Activated T-cell treated with anti-CD3 and anti-CD28 coated beads for 4 hours (primary cell): Measurements from ENCODE around the gene GPSM1.
A peak's percentile ranks its signal among the peaks of the same experiment; 100 is the strongest.

ENCODE experiments used
- DNase-seq: peaks from one replicate; pipeline ENCODE4 v3.0.0-alpha.2; 2020

The GPSM1 gene

GRCh38 chr9:136379891-136380290 lies 52.6 kb downstream of the GPSM1 start:
- no peak for DNase-seq

GRCh38 chr9:136380381-136380780 lies 53.0 kb downstream of the GPSM1 start:
- DNase-seq: no peak

GRCh38 chr9:136381311-136381710 lies 54.0 kb downstream of the GPSM1 start:
- DNase-seq: no peak

GRCh38 chr9:136381966-136382513 lies 54.7 kb downstream of the GPSM1 start:
- no peak for DNase-seq

GRCh38 chr9:136383436-136383835 lies 56.1 kb downstream of the GPSM1 start:
- DNase-seq: no peak

- DNase-seq: no peak
These were observed 57.7 kb downstream of the GPSM1 start for GRCh38 chr9:136385015-136385414.

DNA sequence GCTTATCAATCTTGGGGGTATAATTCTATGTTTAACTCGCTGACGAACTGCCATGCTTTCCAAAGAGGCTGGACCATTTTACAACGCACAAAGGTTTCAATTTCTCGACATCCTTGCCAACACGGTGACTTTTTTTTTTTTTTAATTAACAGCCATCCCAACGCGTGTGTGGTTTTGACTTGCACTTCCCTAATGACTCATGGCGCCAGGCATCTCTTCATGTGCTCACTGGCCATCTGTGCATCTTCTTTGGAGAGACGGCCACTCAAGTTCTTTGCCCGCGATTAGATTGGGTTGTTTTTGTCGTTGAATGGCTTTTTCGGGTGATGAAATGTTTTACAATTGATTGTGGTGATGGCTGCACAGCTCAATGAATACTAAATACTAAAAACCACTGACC lies 58.7 kb downstream of the GPSM1 start:
- DNase-seq: no peak

GRCh38 chr9:136387217-136387616 lies 59.9 kb downstream of the GPSM1 start:
- DNase-seq: no peak

- DNase-seq: no peak
These were observed 62.1 kb downstream of the GPSM1 start for GRCh38 chr9:136389396-136389795.

GRCh38 chr9:136391737-136392537 lies 64.6 kb downstream of the GPSM1 start:
- DNase-seq: no peak

DNA sequence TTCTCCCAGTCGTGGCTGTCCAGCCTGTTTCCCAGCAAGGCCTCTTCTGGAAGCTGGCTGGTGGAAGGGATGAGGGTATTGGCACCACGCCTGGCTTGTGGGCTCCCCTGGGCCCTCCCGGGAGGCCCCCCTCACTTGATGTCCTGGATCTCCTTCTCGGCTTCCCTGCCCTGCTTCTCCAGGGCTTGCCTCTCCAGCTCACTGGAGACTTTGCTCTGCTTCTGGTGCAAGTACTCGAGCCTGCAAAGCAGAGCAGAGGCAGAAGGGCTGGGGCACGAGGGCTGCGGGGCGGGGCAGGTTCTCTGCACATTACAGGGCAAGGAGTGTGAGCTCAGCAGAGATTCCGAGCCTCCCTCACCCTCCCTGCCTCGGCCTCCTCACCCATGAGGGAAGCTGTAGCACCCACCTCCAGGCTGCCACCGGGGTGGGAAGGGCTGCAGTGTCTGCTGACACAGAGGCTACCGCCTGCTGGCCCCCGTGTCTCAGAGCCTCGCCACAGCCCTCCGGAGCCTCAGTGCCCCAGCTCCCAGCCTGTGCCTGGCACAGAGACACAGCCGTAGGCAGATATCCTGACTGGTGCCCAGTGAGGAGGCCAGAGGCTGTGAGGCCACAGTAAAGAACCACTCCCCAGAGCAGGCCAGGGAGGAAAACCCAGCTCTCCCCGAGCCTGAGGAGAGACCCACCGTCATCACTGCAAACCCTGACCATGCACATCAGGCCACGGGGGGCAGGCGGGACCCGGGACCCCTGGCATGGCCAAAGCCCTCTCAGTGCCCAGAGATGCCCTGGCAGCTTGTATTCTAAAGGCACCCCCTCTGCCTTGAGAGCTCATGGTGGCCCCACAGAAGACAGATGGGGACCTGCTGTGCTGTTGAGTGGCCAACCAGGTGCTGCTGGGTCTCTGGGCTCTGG lies 65.5 kb downstream of the GPSM1 start:
- no peak for DNase-seq

- DNase-seq: no peak
These were observed 66.2 kb downstream of the GPSM1 start for GRCh38 chr9:136393531-136393930.

- DNase-seq: no peak
These were observed 67.1 kb downstream of the GPSM1 start for GRCh38 chr9:136394312-136395019.

DNA sequence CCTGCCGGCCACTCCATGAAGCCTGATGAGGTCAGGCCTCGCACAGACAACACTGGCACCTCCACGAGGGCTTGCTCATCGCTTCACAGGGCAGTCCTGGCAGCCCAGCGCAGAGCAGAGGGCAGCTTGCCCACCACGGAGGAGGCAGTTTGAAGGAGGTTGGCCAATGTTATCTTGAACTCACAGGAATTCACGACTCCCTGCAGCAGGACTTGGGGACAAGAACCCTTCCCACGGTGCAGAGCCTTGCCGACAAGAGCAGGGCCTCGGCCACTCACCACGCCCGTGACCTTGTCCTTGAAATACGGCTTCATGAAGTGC lies 67.6 kb downstream of the GPSM1 start:
- no peak for DNase-seq

DNA sequence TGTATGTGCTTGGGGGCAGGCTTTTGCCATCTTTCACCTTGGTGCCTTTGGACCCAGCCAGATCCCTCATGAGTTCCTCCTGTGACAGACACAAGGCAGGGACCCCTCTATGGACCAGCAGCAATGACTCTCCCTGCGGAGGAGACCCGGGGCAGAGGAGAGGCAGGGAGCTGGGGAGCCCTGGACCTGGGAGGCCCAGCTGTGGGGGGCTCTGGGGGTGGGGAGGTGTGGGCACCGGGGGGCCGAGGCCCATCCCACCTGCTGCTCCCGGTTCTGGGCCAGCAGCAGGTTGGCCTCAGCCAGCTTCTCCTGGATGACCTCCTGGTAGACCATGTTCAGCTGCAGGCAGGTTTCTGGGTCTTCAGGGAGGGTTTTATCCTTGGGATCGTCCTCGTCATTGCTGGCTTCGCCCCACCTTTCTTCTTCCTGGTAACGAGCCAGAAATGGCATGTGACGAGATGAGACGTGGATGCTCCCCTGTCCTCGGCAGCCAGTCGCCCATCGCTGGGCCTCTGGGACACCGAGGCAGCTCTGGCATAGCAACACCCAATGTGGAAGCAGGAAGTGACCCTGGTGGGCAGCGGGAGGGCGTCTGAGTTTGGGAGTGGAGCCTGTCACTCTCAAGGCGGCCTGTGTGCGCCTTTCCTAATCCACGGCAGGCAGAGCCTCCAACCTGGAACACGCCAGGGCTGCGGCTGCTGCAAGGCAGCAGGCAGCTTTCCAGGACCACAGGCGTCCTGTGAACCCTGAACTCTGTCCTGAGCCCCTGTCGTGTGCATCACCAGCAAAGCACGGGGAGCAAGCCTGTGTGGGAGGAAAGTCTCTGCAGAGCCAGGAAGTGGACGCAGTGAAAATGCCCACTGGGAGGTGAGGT lies 68.2 kb downstream of the GPSM1 start:
- no peak for DNase-seq

- DNase-seq: no peak
These were observed 68.8 kb downstream of the GPSM1 start for GRCh38 chr9:136396219-136396515.

GRCh38 chr9:136397643-136398042 lies 70.3 kb downstream of the GPSM1 start:
- DNase-seq: no peak

DNA sequence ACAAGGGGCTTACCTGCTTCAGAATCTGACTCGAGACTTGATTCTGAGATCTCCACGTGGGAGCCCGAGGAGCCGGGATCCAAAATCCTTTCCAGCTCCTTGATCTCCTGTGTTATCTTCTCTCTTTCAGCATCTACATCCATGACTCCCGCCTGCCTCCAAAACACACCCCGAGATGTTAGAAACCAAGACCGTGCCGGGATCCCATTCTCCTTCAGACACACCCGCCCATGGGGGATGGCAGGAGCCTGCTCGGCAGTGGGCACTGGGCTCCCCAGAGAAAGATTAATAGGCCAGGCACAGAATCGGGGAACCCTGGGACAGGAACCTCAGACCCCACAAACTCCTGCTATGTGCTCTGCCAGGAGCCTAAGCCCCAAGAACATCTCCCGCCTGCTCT lies 70.9 kb downstream of the GPSM1 start:
- DNase-seq: no peak

DNA sequence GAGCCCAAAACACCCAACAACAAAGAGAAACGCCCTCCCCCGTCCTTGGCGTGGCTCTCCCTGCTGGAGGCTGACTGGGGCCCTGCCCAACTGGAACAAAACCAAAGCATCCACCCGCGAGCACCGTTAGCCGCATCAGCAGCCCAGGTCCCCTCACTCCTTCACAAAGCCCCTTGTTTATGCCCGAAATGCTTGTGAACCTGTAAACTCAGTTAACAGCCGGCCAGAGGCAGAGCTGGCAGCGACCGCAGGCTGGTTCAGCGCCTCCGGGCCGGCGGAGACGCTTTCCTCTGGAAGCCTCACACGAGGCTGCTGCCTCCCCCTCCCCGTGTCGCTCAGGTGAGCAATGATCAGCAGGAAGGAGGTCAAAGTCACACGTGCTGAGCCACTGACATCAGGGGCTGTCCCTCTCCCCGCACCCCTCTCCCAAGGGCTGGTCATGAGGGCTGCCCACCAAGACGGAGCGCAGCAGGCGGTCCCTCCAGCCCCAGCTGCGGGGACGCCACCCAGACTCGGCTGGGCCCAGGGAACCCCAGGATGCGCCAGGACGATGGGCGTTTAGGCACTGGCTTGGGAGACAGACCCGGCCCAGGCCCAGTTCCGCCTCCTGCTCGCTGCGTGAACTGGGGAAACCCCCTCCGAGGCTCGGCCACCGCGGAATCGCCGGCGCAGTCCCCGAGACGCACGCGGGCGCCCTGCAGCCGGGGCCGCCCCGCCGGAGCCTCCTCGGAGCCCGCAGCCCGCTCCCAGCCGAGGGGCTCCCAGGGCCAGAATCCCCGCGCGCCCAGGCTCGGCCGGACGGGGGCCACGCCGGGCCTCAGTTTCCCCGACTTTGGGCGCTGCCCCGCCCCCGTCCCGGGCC lies 72.1 kb downstream of the GPSM1 start:
- DNase-seq: peak; percentile 26

DNA sequence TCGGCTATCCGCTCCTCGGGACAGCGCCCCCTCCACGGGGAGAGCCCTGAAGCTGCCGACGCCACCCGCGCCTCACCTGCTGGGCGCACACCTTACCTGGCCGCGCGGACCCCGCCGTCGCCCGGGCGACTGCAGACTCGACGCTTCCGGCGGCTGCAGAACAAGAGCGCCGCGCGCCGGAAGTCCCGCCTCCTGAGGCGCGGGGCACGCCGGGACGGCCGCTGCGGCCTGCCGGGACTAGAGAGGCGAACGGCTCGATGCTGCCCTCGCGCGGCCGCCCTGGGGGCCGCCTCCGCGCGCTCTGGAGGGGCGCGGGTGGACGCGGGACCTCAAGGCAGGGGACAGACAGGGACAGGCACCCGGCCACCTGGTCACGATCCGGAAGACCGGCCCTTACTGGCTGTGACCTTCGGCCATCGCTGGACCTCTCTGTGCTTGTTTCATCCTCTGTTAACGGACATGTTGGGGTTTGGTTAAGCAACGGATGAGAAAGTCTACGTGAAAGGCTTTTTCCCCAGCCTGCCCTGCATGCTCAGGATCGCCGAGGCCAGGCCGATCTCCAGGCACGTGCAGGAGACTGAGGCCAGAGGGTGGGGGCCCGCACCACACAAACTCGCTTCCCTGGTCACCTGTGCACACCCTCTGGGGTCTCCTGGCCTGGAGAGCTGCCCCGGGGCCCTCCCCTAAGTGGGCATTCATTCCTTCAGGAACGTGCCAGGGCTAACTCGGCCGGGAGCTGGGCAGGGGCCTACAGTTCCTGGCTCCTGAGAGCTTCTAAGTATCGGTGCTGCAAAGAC lies 72.9 kb downstream of the GPSM1 start, which contains the start of gene SNAPC4:
Gene SNAPC4, minus strand, starts transcription at position 133 of the 797 bp plus-strand sequence. CDS start 1,742 bp downstream, outside the sequence.
- DNase-seq: peak; percentile 78
